ENCODE measurements around the gene MRPS24. TPM values are rescaled to one million over a fixed set of nuclear protein-coding genes. Genes with fewer than 3 reads are reported as not detected.
"Not testable (repeated sequence)": the region's sequence is repeated elsewhere in the genome, so short reads cannot be mapped to it uniquely, and the experiment has no call there.

The MRPS24 gene
- total RNA-seq, 1 donor from 2014 or later, result 54.6 TPM

DNA sequence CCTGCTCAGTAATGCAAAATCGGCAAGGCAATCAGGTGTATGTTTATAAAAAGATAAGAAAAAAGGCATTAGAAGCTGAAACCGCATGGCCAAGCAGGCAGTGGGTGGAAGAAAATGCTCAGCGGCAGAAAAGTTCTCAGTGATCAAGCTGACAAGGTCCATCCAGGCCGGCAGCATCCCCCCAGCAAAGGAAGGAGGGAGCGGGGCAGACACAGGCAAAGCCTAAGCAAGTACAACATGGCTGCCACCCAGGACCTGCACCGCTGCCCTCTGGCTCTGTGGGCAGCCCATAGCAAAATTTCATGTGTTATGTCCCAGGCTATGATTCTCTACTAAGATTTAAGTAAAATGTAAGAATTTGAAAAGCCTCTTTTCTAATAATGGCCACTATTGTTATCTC is 45.4 kb downstream of the MRPS24 start:
- no peaks in the 10 kb centered on the region for H3K4me1 Mint-ChIP-seq
- Histone ChIP-seq H3K9ac (no peak overlapping the region), H3K27me3 (no peaks in the 10 kb centered on the region), H3K36me3 (no peaks in the 10 kb centered on the region), H3K4me1 (no peaks in the 10 kb centered on the region), H3K4me2 (no peak overlapping the region), H3K9me3 (ENCODE audit: low read depth) (no peaks in the 10 kb centered on the region), H3F3A (ENCODE audit: low read depth) (no peaks in the 10 kb centered on the region), H3K27ac (no peak overlapping the region), H3K4me3 (no peak overlapping the region), H4K20me1 (ENCODE audit: low read depth) (no peaks in the 10 kb centered on the region), H2AFZ (replicated peaks) (no peak overlapping the region), H3K79me2 (ENCODE audit: low read depth) (no peaks in the 10 kb centered on the region)
- peaks cover 4% of the 10 kb centered on the region for H3K9me3 Mint-ChIP-seq
- TF ChIP-seq EZH2 (IDR thresholded peaks at IDR 0.05) (no peak), EZH2phosphoT487 (IDR thresholded peaks at IDR 0.05) (no peak)
- TF ChIP-seq, protein P1, sequence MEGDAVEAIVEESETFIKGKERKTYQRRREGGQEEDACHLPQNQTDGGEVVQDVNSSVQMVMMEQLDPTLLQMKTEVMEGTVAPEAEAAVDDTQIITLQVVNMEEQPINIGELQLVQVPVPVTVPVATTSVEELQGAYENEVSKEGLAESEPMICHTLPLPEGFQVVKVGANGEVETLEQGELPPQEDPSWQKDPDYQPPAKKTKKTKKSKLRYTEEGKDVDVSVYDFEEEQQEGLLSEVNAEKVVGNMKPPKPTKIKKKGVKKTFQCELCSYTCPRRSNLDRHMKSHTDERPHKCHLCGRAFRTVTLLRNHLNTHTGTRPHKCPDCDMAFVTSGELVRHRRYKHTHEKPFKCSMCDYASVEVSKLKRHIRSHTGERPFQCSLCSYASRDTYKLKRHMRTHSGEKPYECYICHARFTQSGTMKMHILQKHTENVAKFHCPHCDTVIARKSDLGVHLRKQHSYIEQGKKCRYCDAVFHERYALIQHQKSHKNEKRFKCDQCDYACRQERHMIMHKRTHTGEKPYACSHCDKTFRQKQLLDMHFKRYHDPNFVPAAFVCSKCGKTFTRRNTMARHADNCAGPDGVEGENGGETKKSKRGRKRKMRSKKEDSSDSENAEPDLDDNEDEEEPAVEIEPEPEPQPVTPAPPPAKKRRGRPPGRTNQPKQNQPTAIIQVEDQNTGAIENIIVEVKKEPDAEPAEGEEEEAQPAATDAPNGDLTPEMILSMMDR (IDR thresholded peaks at IDR 0.05), result no peak
- DNase-seq (ENCODE audit: low spot score), result no peak
- no peak overlapping the region for H3K4me3 Mint-ChIP-seq
- H3K27me3 Mint-ChIP-seq (ENCODE audit: insufficient read depth, low read depth), result peaks cover 12% of the 10 kb centered on the region
- no peaks in the 10 kb centered on the region for H3K36me3 Mint-ChIP-seq
- H3K27ac Mint-ChIP-seq, result no peak overlapping the region

DNA sequence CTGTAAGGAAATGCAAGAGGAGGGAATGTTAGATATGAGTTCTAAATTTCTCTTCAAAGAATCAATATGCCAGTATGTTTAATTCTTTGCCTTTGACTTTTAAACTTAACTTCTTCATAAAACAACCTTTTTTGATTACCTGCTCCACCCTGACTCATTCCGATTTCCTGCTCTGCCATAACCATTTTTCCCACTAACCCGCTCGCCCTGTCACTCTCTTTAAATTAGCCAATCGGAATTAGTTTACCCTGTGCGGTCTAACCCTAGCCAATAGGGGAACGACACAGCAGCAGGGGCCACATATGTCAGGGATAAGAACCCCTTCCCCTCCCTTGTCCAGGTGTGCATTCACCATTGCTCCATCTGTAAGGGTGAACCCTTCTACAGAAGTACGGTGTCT is 45.9 kb downstream of the MRPS24 start:
- H3K79me2 ChIP-seq (ENCODE audit: low read depth); H3K9ac ChIP-seq; H3K9me3 ChIP-seq (ENCODE audit: low read depth); H2AFZ ChIP-seq (replicated peaks); H3F3A ChIP-seq (ENCODE audit: low read depth); H3K4me2 ChIP-seq; H4K20me1 ChIP-seq (ENCODE audit: low read depth); H3K36me3 Mint-ChIP-seq; H3K9me3 Mint-ChIP-seq; DNase-seq (ENCODE audit: low spot score); H3K27ac ChIP-seq; H3K4me3 ChIP-seq; H3K27ac Mint-ChIP-seq; H3K27me3 ChIP-seq; H3K36me3 ChIP-seq; H3K4me1 ChIP-seq; H3K4me1 Mint-ChIP-seq; H3K4me3 Mint-ChIP-seq: not testable (repeated sequence)
- H3K27me3 Mint-ChIP-seq (ENCODE audit: insufficient read depth, low read depth), result peaks cover 10% of the 10 kb centered on the region

Small RNAs within 50 kb of the gene (small RNA-seq; reads per million reads assigned to genes)
- gene MRPS24, result not detected

Other genes with a start within 250 kb of the MRPS24 start
- 171 and 192 TPM in 2 replicates for gene COA1, start 140.0 kb downstream of the MRPS24 start, total RNA-seq (ENCODE audit: low replicate concordance)
- gene BLVRA, start 110.8 kb downstream of the MRPS24 start, total RNA-seq (ENCODE audit: low replicate concordance), result 24.6 and 27.9 TPM in 2 replicates
- gene URGCP, start 37.1 kb upstream of the MRPS24 start, total RNA-seq (ENCODE audit: low replicate concordance), result 9.2 TPM in 2 replicates
- gene UBE2D4, start 56.9 kb upstream of the MRPS24 start, total RNA-seq (ENCODE audit: low replicate concordance), result 6.8 and 11.7 TPM in 2 replicates
- gene SPDYE1, start 128.4 kb upstream of the MRPS24 start, total RNA-seq (ENCODE audit: low replicate concordance), result not detected in 2 replicates
- 31.4 and 59.5 TPM in 2 replicates for gene DBNL, start 175.2 kb upstream of the MRPS24 start, total RNA-seq (ENCODE audit: low replicate concordance)
- 11.2 and 11.3 TPM in 2 replicates for gene PGAM2, start 196.1 kb upstream of the MRPS24 start, total RNA-seq (ENCODE audit: low replicate concordance)
- gene POLM, start 213.0 kb upstream of the MRPS24 start, total RNA-seq (ENCODE audit: low replicate concordance), result 5.9 and 16.4 TPM in 2 replicates
- 4.5 and 16.7 TPM in 2 replicates for gene AEBP1, start 234.8 kb upstream of the MRPS24 start, total RNA-seq (ENCODE audit: low replicate concordance)

Measured in neural progenitor cell (in vitro differentiated cells).